PC-9 (cell line): Measurements from ENCODE around the gene RAF1.

ENCODE experiments used
- CTCF ChIP-seq: fragments of 200-600 bp; sonication (generic); conservative IDR thresholded peaks from 2 replicates; pipeline ENCODE4 v1.6.1; 2017; ENCODE audit warnings: mixed run types, antibody characterized with exemption, mild to moderate bottlenecking, moderate library complexity
- EZH2 ChIP-seq: fragments of 200-600 bp; sonication (generic); IDR thresholded peaks from 2 replicates; pipeline ENCODE4 v1.8.0; 2017; ENCODE audit warnings: antibody characterized with exemption, low read depth

- TF ChIP-seq CTCF, result no peak
- TF ChIP-seq EZH2, result no peak
Observed at GRCh38 chr3:12622335-12622734, 41.6 kb downstream of the RAF1 start.
